Activated CD4-positive, alpha-beta T cell treated with anti-CD3 and anti-CD28 coated beads, Interleukin-2, amount 50 U/mL, for 24 hours (primary cell): ENCODE results near the gene PPP2CA.
"Not testable (repeated sequence)": the region's sequence is repeated elsewhere in the genome, so short reads cannot be mapped to it uniquely, and the experiment has no call there.

Source experiments
- DNase-seq, 2 donors: peaks; one replicate each; pipeline ENCODE4 v3.0.0-alpha.2; 2020; ENCODE audit warnings: low read depth in 1 of 2, low spot score in 1 of 2

PPP2CA gene

GRCh38 chr5:134203630-134204029, 22.2 kb downstream of the PPP2CA start:
- DNase-seq, result no peak

- DNase-seq, result no peak
These were observed 30.2 kb downstream of the PPP2CA start for GRCh38 chr5:134195666-134196065.

- no peak for DNase-seq
These were observed 36.8 kb downstream of the PPP2CA start for GRCh38 chr5:134189031-134189430.

GRCh38 chr5:134188092-134188491, 37.8 kb downstream of the PPP2CA start:
- DNase-seq, result no peak

- peak; percentile 52 to 68 for DNase-seq
These were observed 41.4 kb downstream of the PPP2CA start for GRCh38 chr5:134184155-134185135.

- no peak for DNase-seq
These were observed 42.4 kb downstream of the PPP2CA start for GRCh38 chr5:134183481-134183880.

- DNase-seq, result no peak
These were observed 47.8 kb downstream of the PPP2CA start for GRCh38 chr5:134178096-134178419.

- no peak for DNase-seq
These were observed 48.3 kb downstream of the PPP2CA start for GRCh38 chr5:134177369-134178095.

- DNase-seq, result peak; percentile 72 to 83
These were observed 49.1 kb downstream of the PPP2CA start, which contains the start of gene SKP1 for GRCh38 chr5:134176511-134177368. Gene SKP1, minus strand, starts transcription at chr5:134176950. Its CDS starts 2,928 bp downstream, at chr5:134174022.

GRCh38 chr5:134175921-134176510, 49.9 kb downstream of the PPP2CA start:
- no peak for DNase-seq

GRCh38 chr5:134174841-134175839, 50.7 kb downstream of the PPP2CA start:
- no peak for DNase-seq

- no peak for DNase-seq
These were observed 53.9 kb downstream of the PPP2CA start for GRCh38 chr5:134171972-134172371.

- DNase-seq, result no peak
These were observed 63.3 kb downstream of the PPP2CA start for GRCh38 chr5:134162592-134162991.

GRCh38 chr5:134161513-134162395, 64.1 kb downstream of the PPP2CA start:
- DNase-seq, result no peak

- no peak for DNase-seq
These were observed 72.2 kb downstream of the PPP2CA start for GRCh38 chr5:134153657-134154056.

GRCh38 chr5:134153241-134153640, 72.6 kb downstream of the PPP2CA start:
- DNase-seq, result no peak

- DNase-seq, result not testable (repeated sequence)
These were observed 73.6 kb downstream of the PPP2CA start for GRCh38 chr5:134152173-134152832.

- DNase-seq, result no peak
These were observed 74.2 kb downstream of the PPP2CA start for GRCh38 chr5:134151723-134152122.
